ENCODE data around the gene OR11A1.

GRCh38 chr6:29466241-29466640, 9.4 kb upstream of the OR11A1 start:
- TF ChIP-seq CTCF (IDR thresholded peaks at IDR 0.05) (no peak), POLR2A (IDR thresholded peaks at IDR 0.05) (no peak)
